ENCODE data around the gene GALC. TPM values are rescaled to one million over a fixed set of nuclear protein-coding genes. Genes with fewer than 3 reads are reported as not detected.

The GALC gene
- total RNA-seq, 4 donors from 2014 or later: 30.9 to 68.5 (median 43.3) TPM

GRCh38 chr14:87901652-87902051 is 91.3 kb downstream of the GALC start:
- Histone ChIP-seq H3K27me3 (no peaks in the 10 kb centered on the region), H3K9me3 (no peaks in the 10 kb centered on the region), H3K36me3 (no peaks in the 10 kb centered on the region), H3K4me1 (no peaks in the 10 kb centered on the region), H3K4me3 (replicated peaks in 1 of 3) (no peak overlapping the region), H3K27ac (no peak overlapping the region)
- DNase-seq: no peak
- TF ChIP-seq CTCF (IDR thresholded peaks at IDR 0.05) (no peak), POLR2A (IDR thresholded peaks at IDR 0.05) (no peak)
- intact Hi-C loops (cut with DNase I): no loop called here

GRCh38 chr14:87901236-87901635 is 91.7 kb downstream of the GALC start:
- no peak for TF ChIP-seq CTCF (IDR thresholded peaks at IDR 0.05)
- TF ChIP-seq POLR2A (IDR thresholded peaks at IDR 0.05): no peak
- intact Hi-C loops (cut with DNase I): no loop called here
- DNase-seq: no peak
- Histone ChIP-seq H3K27ac (no peak overlapping the region), H3K36me3 (no peaks in the 10 kb centered on the region), H3K27me3 (no peaks in the 10 kb centered on the region), H3K4me3 (replicated peaks in 1 of 3) (no peak overlapping the region), H3K4me1 (no peaks in the 10 kb centered on the region), H3K9me3 (no peaks in the 10 kb centered on the region)
- WGBS, 2 donors: 77 to 80% methylated on average over 3 of the region's 3 CpGs

- no peaks in the 10 kb centered on the region for H3K27me3 ChIP-seq
- no peak for DNase-seq
- no peak overlapping the region for H3K4me3 ChIP-seq (replicated peaks in 1 of 3)
- TF ChIP-seq CTCF (IDR thresholded peaks at IDR 0.05) (no peak), POLR2A (IDR thresholded peaks at IDR 0.05) (no peak)
- H3K36me3 ChIP-seq: no peaks in the 10 kb centered on the region
- intact Hi-C loops (cut with DNase I): loop anchor here (5.0 kb wide), 2 partner anchors 97 to 152 kb away; no protein-coding TSS in a partner anchor
- H3K27ac ChIP-seq: no peak overlapping the region
- no peaks in the 10 kb centered on the region for H3K9me3 ChIP-seq
- peaks cover 0 to 13% of the 10 kb centered on the region in 2 donors for H3K4me1 ChIP-seq
These were observed 93.8 kb downstream of the GALC start for GRCh38 chr14:87899228-87899627.

GRCh38 chr14:87898301-87898700 is 94.7 kb downstream of the GALC start:
- TF ChIP-seq POLR2A (IDR thresholded peaks at IDR 0.05) (no peak), CTCF (IDR thresholded peaks at IDR 0.05) (no peak)

GRCh38 chr14:87896393-87897380 is 96.3 kb downstream of the GALC start:
- Histone ChIP-seq H3K4me3 (replicated peaks in 1 of 3) (no peak overlapping the region), H3K27ac (no peak overlapping the region), H3K27me3 (no peaks in the 10 kb centered on the region), H3K4me1 (peaks cover 0 to 13% of the 10 kb centered on the region in 2 donors), H3K36me3 (no peaks in the 10 kb centered on the region), H3K9me3 (no peaks in the 10 kb centered on the region)
- WGBS, 2 donors: 65 to 71% methylated on average over 9 of the region's 9 CpGs
- TF ChIP-seq CTCF (IDR thresholded peaks at IDR 0.05) (peak; percentile 27 to 84 (median 72)), POLR2A (IDR thresholded peaks at IDR 0.05) (no peak)
- intact Hi-C loops (cut with DNase I): loop anchor here (5.0 kb wide), 2 partner anchors 94 to 149 kb away; no protein-coding TSS in a partner anchor
- DNase-seq: no peak

More at GRCh38 chr14:87898301-87898700, 94.7 kb downstream of the GALC start:
- Histone ChIP-seq H3K27me3 (no peaks in the 10 kb centered on the region), H3K27ac (no peak overlapping the region), H3K36me3 (no peaks in the 10 kb centered on the region), H3K4me1 (peaks cover 0 to 13% of the 10 kb centered on the region in 2 donors), H3K4me3 (replicated peaks in 1 of 3) (no peak overlapping the region), H3K9me3 (no peaks in the 10 kb centered on the region)
- WGBS, 2 donors: 86 to 88% methylated on average over 3 of the region's 3 CpGs
- intact Hi-C loops (cut with DNase I): loop anchor here (5.0 kb wide), 2 partner anchors 96 to 151 kb away; no protein-coding TSS in a partner anchor
- no peak for DNase-seq

Data from thyroid gland (tissue), 4 donors.